ENCODE data around the gene NFKBIB. TPM values are rescaled to one million over a fixed set of nuclear protein-coding genes. Genes with fewer than 3 reads are reported as not detected.

The NFKBIB gene
- total RNA-seq, 4 donors from 2014 or later, result 24.1 to 39.4 (median 35.8) TPM

DNA sequence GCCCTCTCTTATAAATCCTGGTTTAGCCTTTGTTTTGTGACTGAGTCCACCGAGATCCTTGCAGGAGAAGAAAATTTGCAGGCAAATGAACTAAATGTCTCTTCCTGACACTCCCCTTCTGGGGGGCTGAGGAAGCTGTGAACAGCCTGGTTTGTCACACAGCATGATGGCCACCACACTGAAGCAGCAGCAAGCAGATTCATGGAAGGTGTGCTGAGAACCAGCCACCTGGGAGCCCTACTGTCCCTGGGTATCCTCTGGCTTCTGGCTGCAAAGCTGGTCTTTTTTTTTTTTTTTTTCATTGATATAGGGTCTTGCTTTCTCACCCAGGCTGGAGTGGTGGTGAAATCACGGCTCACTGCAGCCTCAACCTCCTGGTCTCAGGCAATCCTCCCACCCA is 42.2 kb downstream of the NFKBIB start:
- intact Hi-C loops (cut with DNase I), result no loop called here
- DNase-seq (ENCODE audit: extremely low spot score), result no peak
- H3K4me1 ChIP-seq, result no peaks in the 10 kb centered on the region
- no peaks in the 10 kb centered on the region for H3K9me3 ChIP-seq
- H3K4me3 ChIP-seq, result no peak overlapping the region
- TF ChIP-seq, protein P1, sequence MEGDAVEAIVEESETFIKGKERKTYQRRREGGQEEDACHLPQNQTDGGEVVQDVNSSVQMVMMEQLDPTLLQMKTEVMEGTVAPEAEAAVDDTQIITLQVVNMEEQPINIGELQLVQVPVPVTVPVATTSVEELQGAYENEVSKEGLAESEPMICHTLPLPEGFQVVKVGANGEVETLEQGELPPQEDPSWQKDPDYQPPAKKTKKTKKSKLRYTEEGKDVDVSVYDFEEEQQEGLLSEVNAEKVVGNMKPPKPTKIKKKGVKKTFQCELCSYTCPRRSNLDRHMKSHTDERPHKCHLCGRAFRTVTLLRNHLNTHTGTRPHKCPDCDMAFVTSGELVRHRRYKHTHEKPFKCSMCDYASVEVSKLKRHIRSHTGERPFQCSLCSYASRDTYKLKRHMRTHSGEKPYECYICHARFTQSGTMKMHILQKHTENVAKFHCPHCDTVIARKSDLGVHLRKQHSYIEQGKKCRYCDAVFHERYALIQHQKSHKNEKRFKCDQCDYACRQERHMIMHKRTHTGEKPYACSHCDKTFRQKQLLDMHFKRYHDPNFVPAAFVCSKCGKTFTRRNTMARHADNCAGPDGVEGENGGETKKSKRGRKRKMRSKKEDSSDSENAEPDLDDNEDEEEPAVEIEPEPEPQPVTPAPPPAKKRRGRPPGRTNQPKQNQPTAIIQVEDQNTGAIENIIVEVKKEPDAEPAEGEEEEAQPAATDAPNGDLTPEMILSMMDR (IDR thresholded peaks at IDR 0.05), result no peak
- TF ChIP-seq POLR2A (IDR thresholded peaks at IDR 0.05; ENCODE audit: low read depth), result no peak
- TF ChIP-seq EP300 (IDR thresholded peaks at IDR 0.05), result no peak
- TF ChIP-seq POLR2AphosphoS5 (IDR thresholded peaks at IDR 0.05), result no peak
- no peak overlapping the region for H3K27ac ChIP-seq (replicated peaks in 1 of 4)
- H3K36me3 ChIP-seq, result peaks cover 0 to 26% (median 8%) of the 10 kb centered on the region in 4 donors
- 75% methylated on average over 2 of the region's 2 CpGs for WGBS
- H3K27me3 ChIP-seq, result no peaks in the 10 kb centered on the region

DNA sequence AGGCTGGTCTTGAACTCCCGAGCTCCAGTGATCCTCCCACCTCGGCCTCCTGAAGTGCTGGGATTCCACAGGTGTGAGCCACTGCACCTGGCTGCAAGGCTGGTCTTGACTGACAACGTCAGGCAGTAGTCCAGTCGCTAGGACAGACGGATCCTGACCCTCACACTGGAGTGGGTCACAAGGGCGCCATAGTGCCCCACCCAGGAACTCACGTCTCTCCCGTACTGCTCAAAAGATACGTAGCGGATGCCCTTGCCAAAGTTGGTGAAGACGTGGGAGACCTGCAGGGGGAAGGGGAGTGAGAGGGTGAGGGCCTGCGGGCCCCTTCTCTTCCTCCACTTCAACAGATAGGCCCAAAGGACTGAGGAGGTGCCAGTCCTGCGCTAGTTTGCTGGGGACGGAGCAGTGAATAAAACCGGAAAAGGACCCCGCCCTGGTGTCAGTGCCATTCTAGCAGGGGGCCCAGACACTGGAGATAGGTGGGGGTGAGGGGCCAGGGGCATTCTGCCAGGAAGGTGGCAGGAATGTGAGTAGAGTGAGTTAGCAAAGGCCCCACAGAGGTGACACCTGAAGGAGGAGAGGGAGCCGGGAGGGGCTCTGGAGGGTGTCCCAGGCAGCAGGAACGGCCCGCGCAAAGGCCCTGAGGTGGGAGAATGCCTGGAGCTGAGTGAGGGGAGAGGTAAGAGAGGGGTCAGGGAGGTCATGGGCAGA is 42.9 kb downstream of the NFKBIB start:
- TF ChIP-seq EP300 (IDR thresholded peaks at IDR 0.05) (no peak), POLR2A (IDR thresholded peaks at IDR 0.05; ENCODE audit: low read depth) (no peak), POLR2AphosphoS5 (IDR thresholded peaks at IDR 0.05) (no peak)
- TF ChIP-seq, protein P1 (IDR thresholded peaks at IDR 0.05), result no peak
- H3K9me3 ChIP-seq, result no peaks in the 10 kb centered on the region
- WGBS, result 84% methylated on average over 19 of the region's 20 CpGs

DNA sequence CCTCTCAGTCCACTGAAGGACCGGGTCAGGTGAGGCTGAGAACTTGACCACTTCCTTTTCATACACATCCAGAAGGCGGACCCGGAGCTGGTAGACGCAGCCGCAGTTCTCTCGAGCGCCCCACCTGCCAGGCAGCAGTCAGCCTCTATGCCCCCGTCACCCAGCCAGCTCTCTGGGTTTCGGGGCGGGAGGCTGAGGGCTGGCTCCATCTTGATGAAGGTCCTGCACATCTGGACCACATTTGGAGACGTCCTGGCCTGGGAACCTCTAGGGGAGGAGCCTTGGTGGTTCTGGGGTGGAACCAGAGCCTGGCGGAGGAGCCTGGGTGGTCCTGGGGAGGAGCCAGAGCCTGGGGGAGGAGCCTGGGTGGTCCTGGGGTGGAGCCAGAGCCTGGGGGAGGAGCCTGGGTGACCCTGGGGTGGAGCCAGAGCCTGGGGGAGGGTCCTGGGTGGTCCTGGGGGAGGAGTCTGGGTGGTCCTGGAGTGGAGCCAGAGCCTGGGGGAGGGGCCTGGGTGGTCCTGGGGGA is 45.3 kb downstream of the NFKBIB start:
- Histone ChIP-seq H3K27ac (replicated peaks in 1 of 4) (no peak overlapping the region), H3K27me3 (no peaks in the 10 kb centered on the region), H3K4me3 (no peak overlapping the region), H3K36me3 (peaks cover 0 to 34% (median 8%) of the 10 kb centered on the region in 4 donors), H3K9me3 (no peaks in the 10 kb centered on the region), H3K4me1 (peaks cover 6 to 8% (median 7%) of the 10 kb centered on the region in 4 donors)
- DNase-seq (ENCODE audit: extremely low spot score), result no peak
- TF ChIP-seq POLR2A (IDR thresholded peaks at IDR 0.05; ENCODE audit: low read depth) (no peak), POLR2AphosphoS5 (IDR thresholded peaks at IDR 0.05) (no peak), EP300 (IDR thresholded peaks at IDR 0.05) (no peak)
- TF ChIP-seq, protein P1 (IDR thresholded peaks at IDR 0.05), result no peak
- 87% methylated on average over 9 of the region's 12 CpGs for WGBS
- intact Hi-C loops (cut with DNase I), result no loop called here

More for the DNA sequence above, 42.9 kb downstream of the NFKBIB start:
- Histone ChIP-seq H3K4me1 (no peaks in the 10 kb centered on the region), H3K27me3 (no peaks in the 10 kb centered on the region), H3K4me3 (no peak overlapping the region), H3K27ac (replicated peaks in 1 of 4) (no peak overlapping the region), H3K36me3 (peaks cover 0 to 32% (median 8%) of the 10 kb centered on the region in 4 donors)
- intact Hi-C loops (cut with DNase I), result no loop called here
- no peak for DNase-seq (ENCODE audit: extremely low spot score)

DNA sequence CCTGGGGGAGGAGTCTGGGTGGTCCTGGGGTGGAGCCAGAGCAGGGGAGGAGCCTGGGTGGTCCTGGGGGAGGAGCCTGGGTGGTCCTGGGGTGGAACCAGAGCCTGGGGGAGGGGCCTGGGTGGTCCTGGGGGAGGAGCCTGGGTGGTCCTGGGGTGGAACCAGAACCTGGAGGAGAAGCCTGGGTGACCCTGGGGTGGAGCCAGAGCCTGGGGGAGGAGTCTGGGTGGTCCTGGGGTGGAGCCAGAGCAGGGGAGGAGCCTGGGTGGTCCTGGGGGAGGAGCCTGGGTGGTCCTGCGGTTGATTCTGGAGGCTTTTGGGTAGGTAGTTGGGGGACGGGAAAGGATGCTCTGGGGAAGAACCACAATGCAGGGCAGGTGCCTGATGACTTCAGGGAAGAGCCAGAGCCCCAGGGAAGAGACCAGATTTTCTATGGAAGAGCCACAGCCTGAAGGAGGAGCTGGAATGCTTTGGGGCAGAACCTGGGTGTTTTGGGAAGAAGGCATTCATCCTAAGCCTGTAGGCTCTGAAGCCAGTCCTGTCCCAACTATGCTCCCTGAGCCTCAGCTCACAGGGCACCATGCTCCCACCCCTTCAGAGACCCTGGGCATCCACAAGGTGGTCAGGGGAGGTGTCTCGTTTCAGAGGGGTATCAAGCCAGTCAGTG is 45.9 kb downstream of the NFKBIB start:
- intact Hi-C loops (cut with DNase I), result no loop called here
- H3K36me3 ChIP-seq, result peaks cover 0 to 34% (median 8%) of the 10 kb centered on the region in 4 donors
- no peak overlapping the region for H3K27ac ChIP-seq (replicated peaks in 1 of 4)
- no peak overlapping the region for H3K4me3 ChIP-seq
- H3K9me3 ChIP-seq, result no peaks in the 10 kb centered on the region
- no peaks in the 10 kb centered on the region for H3K27me3 ChIP-seq
- 100% methylated on average over 3 of the region's 3 CpGs for WGBS
- H3K4me1 ChIP-seq, result peaks cover 11 to 13% (median 12%) of the 10 kb centered on the region in 4 donors
- DNase-seq (ENCODE audit: extremely low spot score), result no peak
- TF ChIP-seq, protein P1 (IDR thresholded peaks at IDR 0.05), result no peak
- TF ChIP-seq POLR2AphosphoS5 (IDR thresholded peaks at IDR 0.05), result no peak
- TF ChIP-seq EP300 (IDR thresholded peaks at IDR 0.05), result no peak
- no peak for TF ChIP-seq POLR2A (IDR thresholded peaks at IDR 0.05; ENCODE audit: low read depth)
